GM18498 (cell line): ENCODE data around the gene CCL3.
"Not testable (repeated sequence)": the region's sequence is repeated elsewhere in the genome, so short reads cannot be mapped to it uniquely, and the experiment has no call there.

Experiments used
- ATAC-seq: cut with Tn5 transposase; IDR thresholded peaks from one replicate; pipeline ENCODE4 v1.9.1; 2021; ENCODE audit warnings: mild to moderate bottlenecking, moderate library complexity; ENCODE audit not compliant: unreplicated experiment

CCL3 gene

DNA sequence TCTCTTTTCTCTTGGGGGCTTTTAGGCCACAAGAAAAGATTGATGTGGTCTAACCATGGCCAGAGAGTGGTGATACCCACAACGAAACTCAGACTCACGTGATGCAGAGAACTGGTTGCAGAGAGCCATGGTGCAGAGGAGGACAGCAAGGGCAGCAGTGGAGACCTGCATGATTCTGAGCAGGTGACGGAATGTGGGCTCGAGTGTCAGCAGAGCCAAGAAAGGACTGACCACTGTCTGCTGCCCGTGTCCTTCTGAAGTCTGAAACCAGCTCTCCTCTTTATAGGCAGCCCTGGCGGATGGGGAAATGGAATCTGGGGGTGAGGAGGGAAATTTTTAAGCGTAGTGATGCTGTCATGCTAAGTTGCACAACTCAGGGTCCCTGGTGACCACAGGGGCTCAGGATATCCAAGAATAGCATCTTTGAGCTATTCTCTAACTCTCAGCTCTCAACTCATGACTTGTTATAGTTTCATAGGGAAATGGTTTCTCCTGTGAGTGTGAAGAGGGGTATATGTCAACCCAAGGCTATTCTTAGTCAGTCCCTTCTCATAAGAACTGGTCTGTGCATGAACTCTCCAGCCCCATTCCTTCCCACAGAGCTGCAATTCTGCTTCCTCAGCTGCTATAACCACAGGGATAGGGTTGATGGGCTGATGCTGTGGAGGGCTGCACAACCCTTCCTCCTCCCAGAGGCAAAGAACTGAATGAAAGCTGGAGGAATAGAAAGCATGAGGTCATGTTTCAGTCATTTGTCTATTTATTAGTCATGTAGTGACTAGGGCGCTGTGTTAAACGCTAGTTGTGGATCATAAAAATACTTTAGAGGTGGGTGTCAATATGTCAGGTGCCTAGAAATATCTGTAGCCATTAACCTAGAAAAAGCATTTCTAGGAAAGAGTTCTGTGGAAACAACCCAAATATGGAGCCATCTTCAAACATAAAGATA is at the start of gene CCL3:
TSS of gene CCL3 (minus strand) at position 256 of the 949 bp plus-strand sequence. CDS start at position 171, 85 bp downstream.
- peak; percentile 67 for ATAC-seq

DNA sequence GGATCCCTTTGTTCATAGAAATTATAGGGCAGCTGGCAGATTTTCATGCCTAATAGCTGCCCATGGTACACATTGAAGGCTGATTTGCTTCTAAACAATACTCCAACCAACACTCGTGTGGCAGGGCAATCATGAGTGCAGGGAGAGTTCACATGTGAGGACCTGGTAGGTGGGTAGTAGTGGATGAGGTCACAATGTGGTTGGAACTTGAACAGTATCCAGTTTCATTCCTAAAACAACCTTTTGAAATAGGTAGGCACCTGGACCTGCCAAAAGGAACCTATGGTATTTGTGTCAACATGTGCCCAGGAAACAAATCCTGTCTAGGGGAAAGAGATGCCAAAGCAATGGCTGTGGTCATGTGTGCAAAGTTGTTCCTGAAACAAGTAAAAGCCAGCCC is 46.5 kb upstream of the CCL3 start:
- no peak for ATAC-seq

DNA sequence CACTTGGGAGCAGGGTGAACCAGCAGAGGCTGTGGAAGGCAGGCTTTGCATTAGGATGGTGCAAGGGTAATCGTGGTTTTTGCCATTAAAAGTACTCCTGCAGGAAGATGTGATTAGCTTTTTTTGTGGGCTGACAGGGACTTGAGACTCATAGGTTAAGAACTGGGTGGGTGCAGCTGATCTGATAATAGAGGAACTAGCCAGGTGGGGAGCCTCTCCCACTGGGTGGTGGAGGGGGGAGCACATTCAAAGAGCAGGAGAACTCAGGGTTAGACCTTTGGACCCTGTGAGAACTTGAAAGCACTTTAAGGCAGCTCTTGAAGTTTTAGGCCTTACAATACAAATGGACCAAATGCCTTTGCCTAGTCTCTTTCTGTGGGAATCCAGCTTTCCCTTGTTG is 46.1 kb upstream of the CCL3 start:
- ATAC-seq = no peak

DNA sequence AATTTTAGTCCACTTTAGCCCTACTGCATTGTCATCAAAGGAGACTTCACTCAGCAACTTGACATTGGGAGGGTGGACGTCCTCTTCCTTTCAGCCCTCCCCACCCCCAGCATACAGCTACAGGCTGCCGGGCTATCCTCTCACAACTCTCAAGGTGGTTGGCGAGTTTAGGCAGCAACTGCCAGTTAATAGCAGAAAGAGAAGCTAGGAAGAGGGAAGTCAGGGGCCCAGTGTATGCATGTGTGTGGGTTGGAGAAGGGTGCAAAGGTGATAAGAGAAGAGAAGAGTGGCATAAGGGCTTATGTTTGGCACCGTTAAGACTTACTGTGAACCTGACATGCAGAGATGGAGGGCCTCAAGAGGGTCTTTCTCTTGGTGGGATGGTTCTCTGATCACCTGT is 45.5 kb upstream of the CCL3 start:
- ATAC-seq = no peak

DNA sequence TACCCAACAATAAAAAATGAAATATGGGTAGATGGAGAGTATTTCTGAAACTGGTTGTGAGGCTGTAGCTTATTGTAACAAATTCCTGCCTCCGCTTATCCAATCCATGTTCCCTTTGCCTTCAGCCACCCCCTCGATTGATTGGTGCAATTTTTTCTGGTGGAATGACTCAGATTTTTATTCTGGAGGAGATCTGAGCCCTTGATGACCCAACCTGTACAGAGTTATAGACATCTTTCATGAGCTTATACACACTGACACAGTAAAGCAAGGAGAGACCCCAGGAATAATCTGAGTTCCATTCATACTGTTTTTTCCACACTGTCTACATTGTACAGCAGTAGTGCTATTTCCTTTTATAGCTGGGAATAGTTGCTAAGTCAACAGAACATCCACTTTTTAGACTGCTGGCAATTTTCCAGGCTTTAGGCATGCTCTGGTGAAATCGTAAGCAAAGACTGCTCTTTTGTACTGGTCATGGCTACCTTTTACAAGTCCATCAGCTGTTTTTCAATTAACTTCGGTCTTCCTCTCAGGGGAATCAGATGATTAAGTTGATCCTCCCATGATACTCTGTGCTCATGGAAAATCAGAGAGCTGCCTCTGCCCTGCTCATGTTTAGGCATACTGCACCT is 43.8 kb upstream of the CCL3 start:
- ATAC-seq = no peak

DNA sequence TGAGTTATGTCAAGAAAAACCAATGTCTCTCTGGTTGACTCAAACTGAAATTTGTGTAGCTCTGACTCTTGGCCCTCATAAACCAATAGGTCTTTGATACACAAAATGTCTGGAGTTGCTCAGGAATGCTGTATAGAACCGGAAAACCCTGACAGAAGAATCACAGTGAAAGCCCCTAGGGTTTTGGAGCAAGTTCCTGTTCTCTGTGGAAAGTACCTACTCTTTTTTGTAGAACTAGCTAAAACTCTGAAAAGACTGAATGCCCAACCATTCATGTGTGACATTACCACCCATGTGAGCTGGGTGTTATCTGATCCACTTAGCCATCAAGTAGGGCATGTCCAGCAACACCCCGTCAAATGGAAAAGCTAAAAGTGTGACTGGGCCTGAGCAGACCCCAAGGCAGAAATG is 42.5 kb upstream of the CCL3 start:
- no peak for ATAC-seq

DNA sequence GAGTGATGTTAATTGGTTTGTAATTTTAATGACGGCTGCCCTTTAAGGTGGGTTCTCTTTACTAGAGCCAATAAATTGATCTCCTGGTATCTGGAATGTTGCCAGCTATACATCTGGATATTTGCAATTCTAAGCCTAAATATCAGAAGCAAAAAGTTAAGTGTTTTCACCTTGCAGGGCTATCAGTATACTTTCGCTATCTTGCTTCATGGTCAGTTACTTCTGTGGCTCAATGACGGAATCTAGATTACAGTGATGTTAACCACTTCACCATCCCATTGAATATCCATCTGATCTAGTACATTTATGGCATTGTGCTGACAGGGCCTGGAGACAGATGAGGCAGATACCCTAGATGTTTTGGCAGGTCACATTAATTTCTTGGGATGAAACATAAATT is 42.0 kb upstream of the CCL3 start:
- ATAC-seq = no peak

DNA sequence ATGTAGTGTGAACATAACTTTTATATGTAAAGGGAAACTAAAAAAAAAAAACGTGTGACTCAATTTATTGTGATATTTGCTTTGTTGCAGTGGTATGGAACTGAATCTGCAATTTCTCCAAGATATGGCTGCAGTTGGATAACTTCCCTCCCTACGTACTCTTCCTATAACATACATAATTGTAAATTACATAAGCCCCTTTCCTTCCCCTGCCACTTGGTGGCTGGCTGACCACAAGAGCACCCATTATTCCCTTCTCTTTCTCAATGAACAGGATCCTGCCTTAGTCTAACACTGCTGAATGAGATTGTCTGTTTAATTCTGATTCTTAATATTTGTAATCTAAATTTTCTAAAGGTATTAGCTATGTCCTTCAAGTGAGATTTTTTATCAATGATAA is 41.5 kb upstream of the CCL3 start:
- ATAC-seq = no peak

DNA sequence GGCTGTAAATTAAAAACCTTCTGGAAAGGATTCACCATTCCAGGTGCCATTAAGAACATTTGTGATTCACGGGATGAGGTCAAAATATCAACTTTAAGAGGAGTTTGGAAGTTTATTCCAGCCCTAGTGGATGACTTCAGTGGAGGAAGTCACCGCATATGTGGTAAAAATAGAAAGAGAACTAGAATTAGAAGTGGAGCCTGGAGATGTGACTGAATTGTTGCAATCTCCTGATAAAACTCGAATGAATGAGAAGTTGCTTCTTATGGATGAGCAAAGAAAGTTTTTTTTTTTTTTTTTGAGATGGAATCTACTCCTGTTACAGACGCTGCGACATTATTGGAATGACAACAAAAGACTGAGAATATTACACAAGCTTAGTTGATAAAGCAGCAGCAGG is 40.4 kb upstream of the CCL3 start:
- no peak for ATAC-seq

DNA sequence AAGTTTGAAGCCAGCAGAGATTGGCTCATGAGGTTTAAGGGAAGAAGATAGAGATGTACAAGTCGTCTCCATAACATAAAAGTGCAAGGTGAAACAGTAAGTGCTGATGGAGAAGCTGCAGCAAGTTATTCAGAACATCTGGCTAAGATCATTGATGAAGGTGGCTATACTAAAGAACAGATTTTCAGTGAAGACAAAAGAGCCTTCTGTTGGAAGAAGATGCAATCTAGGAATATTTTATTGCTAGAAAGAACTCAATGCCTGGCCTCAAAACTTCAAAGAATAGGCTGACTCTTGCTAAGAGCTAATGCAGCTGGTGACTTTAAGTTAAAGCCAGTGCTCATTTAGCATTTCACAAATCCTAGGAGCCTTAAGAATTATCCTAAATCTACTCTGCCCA is 39.7 kb upstream of the CCL3 start:
- no peak for ATAC-seq

DNA sequence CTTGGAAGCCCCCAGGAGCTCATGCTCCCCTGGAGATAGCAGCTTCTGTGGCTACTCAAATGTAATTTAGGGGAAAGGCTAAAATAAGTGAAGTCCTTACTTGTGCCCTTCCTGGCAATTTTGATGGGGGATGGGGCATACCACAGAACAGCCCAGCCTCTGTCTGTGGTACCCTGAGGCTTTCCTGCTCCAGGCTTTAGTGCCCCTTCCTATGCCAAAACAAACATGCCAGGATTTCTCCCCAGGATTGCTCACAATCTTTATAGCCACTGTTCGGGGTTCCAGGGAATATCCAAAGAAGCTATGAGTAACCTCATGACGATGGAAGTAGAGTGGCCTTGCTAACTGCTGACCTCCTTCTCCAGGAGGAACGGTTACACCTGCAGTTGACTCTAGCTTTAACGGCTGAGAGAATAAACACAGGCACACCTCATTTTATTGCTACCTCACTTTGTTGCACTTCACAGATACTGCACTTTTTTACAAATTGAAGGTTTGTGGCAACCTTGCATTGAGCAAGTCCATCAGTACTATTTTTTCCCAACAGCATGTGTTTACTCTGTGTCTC is 38.6 kb upstream of the CCL3 start:
- ATAC-seq = no peak

DNA sequence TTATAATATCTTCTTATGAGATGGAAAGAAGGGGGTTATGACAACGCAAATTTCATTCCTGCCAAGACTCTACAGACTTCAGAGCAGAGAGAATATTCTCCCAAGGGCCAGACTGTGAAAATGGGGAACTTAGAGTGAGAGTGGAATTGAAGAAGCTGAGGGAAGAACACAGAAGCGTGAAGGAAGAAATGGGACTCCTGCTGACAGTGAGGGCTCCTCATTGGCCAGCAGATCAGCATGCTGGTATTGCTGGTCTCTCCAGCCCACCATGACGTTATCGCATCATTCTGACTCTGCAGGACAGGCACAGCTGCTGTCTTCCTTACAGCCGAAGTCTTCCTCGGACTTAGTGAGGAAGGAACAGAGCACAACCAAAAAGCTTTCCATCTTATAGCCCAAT is 38.0 kb upstream of the CCL3 start:
- no peak for ATAC-seq

DNA sequence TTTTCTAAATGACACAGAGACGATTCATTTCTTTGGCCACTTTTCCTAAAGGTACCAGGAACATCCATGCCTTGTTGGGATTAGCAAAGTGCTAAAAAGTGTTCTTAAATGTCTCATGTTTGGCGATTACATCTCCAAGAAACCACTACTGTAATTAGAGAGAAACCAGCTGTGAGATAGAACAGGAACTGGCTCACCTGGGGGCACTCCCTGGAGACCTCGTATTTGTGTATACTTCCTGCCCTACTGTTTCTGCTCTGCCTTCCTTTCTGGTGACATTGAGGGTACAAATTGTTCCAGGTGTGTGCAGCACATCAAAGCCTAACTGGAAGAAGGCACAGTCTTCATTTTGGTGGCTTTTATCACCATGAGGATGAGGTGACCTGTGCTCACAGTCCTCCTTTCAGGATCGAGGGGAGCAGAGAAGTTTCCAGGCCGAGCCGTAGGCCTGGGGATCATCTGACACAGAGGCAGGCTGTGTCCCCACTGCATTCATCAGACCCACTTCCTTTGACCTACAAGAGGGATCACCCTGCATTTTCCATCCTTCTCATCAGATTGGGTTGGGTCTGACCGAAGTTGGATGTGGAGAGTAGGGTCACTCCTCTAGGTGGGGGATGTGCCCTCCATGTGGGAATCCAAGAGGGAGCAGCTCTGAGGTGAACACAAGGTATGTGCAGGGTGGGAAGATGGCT is 37.4 kb upstream of the CCL3 start:
- no peak for ATAC-seq

DNA sequence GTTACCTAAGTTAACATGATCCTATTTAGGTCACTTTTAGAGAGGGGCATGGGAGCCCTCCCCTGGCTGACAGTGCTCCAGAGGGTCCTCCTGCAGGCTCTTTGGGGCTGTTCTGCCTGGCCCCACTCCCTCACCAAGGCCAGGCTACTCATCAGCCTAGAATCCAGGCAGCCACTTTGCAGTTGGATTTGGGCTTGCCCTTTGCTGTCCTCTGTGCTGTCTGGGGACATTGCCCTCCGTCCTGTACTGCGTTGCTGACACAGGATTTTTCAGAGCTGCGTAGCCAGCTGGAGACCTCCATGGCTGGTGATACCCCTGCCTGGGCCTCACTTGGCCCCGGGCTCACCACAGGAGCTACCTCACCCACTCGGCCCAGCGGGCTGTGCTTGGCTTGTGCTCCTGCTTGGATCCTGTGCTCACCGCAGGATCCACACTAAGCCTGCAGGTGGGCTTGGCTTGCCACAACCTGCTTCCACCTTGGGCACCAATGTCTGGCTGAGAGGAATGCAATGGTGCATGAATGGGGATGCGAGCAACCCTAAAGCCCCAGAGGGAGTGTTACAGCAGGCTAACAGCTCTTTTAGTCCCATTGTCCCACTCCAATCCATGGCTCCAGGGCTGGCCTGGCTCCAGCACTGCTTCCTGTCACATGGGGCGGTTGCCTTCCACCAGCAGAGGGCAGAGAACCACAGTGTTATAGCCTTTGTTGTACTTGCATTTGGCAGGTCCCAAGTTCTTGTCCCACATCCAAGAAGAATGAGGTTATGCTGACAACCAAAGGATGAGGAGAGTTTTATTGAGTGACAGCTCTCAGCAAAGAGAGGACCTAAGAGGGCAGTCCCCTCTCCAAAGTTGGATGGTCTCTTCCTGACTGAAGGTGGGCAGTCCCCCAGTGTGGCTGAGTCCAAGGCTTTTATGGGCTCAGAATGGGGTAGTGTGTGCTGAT is 35.2 kb upstream of the CCL3 start:
- no peak for ATAC-seq

DNA sequence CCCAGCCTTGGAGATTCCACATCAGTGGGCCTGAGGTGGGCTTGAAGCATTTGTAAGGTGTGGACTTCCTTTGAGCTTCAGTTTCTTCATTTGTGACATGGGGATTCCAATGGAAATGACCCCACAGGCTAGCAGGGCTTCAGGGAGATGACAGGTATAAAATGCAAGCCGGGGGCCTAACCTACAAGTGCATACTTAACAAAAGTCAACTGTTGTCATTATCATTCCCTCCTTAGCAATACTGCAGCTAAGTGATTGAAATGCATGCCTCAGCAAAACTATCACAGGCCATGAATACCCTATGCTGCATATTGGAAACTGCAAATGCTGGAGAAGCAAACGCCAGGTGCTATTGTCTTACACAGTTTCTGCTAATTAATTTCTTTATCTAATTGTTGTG is 33.5 kb upstream of the CCL3 start:
- no peak for ATAC-seq

DNA sequence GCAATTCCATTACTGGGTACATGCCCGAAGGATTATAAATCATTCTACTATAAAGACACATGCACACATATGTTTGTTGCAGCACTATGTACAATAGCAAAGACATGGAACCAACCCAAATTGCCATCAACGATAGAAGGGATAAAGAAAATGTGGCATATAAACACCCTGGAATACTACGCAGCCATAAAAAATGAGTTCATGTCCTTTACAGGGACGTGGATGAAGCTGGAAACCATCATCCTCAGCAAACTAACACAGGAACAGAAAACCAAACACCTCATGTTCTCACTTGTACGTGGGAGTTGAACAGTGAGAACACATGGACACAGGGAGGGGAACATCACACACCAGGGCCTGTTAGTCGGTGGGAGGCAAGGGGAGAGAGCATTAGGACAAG is 31.2 kb upstream of the CCL3 start:
- ATAC-seq = not testable (repeated sequence)

DNA sequence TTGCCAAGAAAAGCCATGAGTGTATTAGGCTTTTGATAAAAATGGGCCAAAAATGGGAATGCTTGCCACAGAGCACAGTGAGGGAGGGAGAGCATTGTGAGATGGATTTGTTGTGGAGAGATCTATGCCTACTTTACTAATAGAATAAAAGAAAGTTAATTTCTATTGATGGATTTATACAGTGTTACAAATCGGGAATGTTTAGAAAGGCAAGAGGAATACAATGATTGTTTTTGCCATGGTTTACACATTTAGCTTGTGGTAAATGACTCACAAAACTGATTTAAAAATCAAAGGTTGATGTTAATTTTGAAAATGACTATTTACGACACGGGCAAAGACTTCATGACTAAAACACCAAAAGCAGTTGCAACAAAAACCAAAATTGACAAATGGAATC is 30.3 kb upstream of the CCL3 start:
- no peak for ATAC-seq

DNA sequence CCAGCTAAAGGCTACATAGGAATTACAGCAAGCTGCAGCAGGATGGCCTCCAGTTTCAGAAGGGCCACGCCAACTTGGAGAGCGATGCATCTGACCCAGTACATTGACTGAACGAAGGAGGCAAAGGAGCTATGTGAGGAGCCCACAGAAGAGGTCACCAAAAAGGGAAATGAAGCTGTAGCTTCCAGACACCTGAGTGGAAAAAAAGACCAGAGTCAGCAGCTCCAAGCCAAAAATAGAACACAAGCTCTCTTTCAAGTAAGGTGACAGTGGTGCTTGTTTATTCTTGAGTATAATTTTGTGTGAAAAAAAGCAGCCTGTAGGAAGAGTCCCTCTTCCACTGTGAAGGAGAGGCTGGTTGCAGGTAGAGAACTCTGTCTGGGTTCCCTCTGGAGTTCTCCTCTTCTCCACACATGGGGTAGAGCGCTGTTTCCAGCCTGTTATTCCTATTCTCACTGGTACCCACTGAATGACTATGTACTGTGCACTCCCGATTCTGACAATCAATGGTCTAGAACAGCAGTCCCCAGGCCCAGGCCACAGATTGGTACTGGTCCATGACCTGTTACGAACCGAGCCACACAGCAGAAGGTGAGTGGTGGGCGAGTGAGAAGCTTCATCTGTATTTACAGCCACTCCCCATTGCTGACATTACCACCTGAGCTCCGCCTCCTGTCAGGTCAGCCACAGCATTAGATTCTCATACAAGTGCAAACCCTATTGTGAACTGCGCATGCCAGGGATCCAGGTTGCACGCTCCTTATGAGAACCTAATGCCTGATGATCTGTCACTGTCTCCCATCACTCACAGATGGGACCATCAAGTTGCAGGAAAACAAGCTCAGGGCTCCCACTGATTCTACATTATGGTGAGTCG is 28.8 kb upstream of the CCL3 start:
- ATAC-seq = no peak
